ENCODE data around the gene SHE.
A peak's percentile ranks its signal among the peaks of the same experiment; 100 is the strongest.

Gene SHE

DNA sequence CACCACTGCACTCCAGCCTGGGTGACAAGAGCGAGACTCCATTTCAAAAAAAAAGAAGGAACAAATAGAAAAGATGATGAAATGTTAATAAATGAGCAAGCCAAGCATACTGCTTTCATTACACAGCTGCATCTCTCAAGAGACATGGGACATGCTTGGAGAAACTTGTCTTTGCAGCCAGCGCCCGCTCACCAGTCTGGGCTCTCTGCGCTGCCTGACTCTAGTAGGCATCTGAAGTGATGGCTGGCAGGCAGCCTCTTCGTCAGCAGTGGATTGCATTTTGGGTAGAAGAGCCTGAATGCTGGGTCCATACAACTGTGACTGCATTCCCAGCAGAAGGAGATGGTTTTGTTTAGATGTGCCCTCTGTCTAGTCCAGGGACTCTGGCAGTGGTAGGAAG lies 49.1 kb downstream of the SHE start:
- DNase-seq (ENCODE audit: low read depth), result no peak
- no peak for TF ChIP-seq CTCF (IDR thresholded peaks at IDR 0.05; ENCODE audit: insufficient read depth, low read depth, low read length, missing control alignments)
- H3K4me3 ChIP-seq (ENCODE audit: low read depth, low read length), result no peak overlapping the region

- no peak for TF ChIP-seq CTCF (IDR thresholded peaks at IDR 0.05; ENCODE audit: insufficient read depth, low read depth, low read length, missing control alignments)
Measured at GRCh38 chr1:154448331-154448811, 53.8 kb downstream of the SHE start.

DNA sequence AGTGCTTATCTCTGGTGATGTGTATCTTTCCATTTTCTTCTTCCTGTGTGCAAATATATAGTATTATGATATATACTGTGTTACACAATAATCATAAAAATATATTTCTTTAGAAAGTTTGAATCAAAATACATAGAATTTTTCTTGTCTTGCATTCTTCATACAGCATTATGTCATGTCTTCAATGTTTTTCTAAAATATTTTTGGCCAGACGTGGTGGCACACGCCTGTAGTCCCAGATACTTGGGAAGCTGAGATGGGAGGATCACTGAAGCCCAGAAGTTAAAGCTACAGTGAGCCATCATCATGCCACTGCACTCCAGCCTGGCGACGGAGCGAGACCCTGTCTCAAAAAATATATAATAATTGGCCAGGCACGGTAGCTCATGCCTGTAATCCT lies 55.4 kb downstream of the SHE start:
- DNase-seq (ENCODE audit: low read depth), result no peak
- no peak overlapping the region for H3K4me3 ChIP-seq (ENCODE audit: low read depth, low read length)
- TF ChIP-seq CTCF (IDR thresholded peaks at IDR 0.05; ENCODE audit: insufficient read depth, low read depth, low read length, missing control alignments), result no peak

More at GRCh38 chr1:154448331-154448811, 53.8 kb downstream of the SHE start:
- no peak for DNase-seq (ENCODE audit: low read depth)
- H3K4me3 ChIP-seq (ENCODE audit: low read depth, low read length), result no peak overlapping the region

GRCh38 chr1:154446292-154446691 lies 55.9 kb downstream of the SHE start:
- TF ChIP-seq CTCF (IDR thresholded peaks at IDR 0.05; ENCODE audit: insufficient read depth, low read depth, low read length, missing control alignments), result no peak
- no peak overlapping the region for H3K4me3 ChIP-seq (ENCODE audit: low read depth, low read length)
- no peak for DNase-seq (ENCODE audit: low read depth)

GRCh38 chr1:154445040-154445472 lies 57.2 kb downstream of the SHE start:
- peak; percentile 94 for DNase-seq (ENCODE audit: low read depth)
- TF ChIP-seq CTCF (IDR thresholded peaks at IDR 0.05; ENCODE audit: insufficient read depth, low read depth, low read length, missing control alignments), result no peak
- H3K4me3 ChIP-seq (ENCODE audit: low read depth, low read length), result no peak overlapping the region

DNA sequence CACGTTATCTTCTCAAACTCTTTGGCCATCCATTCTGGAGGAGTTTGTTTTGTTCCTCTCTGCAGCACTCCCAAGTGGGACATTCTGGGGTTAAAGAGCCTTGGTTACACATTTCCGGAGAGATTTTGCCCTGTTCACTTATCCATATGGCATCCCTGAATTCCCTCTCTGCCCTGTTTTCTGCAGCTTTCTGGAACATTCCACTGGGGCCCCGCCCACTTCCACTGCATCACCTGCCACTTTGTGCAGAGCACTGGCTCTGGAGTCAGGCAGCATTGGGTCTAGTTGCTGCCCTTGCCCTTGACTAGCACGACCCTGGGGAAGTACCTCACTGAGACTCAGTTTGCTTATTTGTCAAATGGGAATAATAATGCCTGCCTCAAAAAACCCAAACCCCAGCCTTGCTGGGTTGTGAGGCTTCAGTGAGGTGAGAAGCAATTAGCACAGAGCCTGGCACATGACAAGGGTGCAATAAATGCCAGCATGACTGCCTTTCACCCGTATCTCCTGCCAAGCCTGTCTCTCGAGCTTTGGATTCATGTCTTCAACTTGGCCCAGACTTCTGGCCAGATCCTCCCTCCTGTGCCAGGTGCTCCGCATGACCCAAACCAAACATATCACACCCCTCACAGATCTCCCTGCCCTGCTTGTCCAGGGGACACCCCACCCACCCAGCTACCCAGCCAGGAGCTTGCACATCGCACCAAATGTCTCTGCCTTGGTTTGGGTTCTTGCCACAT lies 58.8 kb downstream of the SHE start:
- no peak for DNase-seq (ENCODE audit: low read depth)
- no peak overlapping the region for H3K4me3 ChIP-seq (ENCODE audit: low read depth, low read length)
- TF ChIP-seq CTCF (IDR thresholded peaks at IDR 0.05; ENCODE audit: insufficient read depth, low read depth, low read length, missing control alignments), result no peak
